Stimulated activated CD8-positive, alpha-beta memory T cell treated with anti-CD3 and anti-CD28 coated beads, Interleukin-4, amount 100 ng/mL, for 1 hour (primary cell): ENCODE results near the gene PEAK1.
"Not testable (repeated sequence)": the region's sequence is repeated elsewhere in the genome, so short reads cannot be mapped to it uniquely, and the experiment has no call there.

Experiments used
- DNase-seq, 2 donors: peaks; one replicate each; pipeline ENCODE4 v3.0.0-alpha.2; 2020; ENCODE audit warnings: low read depth in 2 of 2, low spot score in 1 of 2

Gene PEAK1

DNA sequence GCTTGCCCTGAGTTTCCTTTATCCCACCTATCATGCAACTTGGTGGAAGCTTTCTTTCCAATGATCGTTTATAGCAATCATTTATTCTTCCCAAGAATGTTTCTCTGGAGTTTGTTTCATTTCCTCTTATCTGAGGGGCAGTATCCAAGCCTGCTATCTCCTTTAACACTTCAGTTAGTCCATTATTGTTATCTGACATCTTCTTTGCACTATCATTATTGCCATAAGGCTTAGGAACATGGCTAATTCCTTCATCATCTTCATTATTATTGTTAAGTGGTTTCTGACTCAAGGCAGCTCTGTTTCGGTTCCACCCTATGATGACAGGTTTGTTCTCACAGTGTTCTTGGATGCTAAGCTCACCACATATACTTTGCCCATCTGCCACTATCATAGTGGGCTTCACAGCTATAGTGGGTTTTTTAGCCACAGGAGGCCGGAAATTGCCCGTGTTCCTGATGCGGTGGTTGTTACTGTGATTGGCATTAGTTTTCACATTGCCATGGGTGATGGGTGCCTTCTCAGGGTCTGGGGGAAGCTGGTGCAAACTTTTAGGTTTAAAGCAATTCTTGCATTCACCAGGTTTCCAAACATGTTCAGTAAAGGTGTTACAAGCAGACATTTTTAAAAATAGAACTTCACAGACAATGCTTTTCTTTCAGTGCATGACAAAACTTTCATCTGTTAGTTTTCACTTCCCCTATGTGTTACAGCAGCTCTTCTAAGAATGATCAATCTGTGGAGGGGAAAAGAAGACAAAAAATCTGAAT is 238.4 kb downstream of the PEAK1 start:
- no peak for DNase-seq

DNA sequence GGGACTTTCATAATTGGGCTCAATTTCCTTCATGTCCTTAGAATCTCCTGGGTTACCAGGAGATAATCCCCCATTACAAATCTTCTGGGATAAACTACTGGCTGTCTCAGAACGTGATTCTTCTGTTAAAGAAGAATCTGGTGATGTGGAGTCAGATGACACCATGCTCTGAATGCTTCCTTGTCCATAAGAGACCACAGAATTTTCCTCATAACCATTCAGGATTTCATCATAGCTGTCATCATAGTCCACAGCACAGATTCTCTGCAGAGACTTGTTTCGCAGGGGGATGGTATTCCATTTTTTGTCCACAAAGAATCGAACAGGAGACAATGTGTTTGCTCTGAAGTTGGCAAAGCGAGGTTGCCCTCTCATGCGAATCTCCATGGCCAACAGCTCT is 239.1 kb downstream of the PEAK1 start:
- DNase-seq = no peak

DNA sequence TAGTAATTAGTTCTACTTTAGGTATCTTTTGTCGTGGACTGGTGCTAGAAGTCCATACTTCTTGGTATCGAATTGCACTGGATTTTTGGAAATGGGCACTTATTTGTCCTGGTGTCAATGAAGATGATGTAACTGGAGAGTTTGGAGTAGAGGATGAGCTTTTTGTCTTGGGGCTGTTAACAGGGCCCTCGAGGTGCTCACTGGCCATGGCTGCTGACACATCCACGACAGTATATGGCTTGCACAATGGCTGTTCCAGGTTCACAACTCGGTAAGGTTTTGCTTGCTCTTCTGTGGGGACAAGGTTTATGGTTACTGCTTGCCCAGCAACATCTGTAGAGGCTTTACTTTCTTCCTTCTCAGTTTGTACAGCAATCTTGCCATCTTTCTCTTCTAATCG is 239.6 kb downstream of the PEAK1 start:
- no peak for DNase-seq

DNA sequence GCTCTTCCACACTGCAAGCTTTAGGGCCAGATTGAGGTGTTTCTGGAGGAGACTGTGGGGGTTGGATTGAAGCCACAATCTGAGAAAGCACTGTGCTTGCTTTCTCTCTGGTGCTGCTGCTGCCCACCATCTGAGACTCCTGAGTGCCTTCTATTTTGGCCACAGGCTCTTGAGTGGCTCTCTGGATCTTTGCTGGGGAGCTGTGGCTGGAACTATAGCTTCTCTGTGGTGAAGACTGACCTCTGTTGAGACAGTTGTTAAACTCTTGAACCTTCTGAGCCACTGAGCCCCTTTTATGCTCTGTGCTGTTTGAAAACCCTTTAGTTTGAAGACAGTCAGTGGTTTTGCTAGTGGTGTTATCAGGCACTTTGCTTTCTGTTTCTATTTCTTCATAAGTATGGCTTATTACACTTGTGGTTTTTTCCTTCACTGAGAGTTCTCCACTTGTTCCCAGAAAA is 240.3 kb downstream of the PEAK1 start:
- no peak for DNase-seq

DNA sequence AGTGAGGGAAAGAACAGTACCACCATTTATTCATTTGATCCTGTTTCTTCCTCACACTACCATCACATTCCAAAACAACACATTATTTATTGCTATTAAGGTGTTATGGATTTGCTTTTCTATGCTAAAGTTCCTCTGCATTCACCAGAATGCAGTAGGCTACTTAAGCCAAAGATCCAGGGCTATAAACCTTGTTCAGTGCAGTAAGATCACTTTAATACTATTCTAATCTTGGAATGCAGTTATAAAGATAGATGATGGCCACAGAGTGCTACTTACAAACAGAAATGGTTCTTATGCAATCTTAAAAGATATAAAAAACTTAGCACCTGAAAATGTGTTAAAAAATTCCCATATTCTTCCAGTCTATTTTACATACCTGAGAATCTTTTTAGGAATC is 241.5 kb downstream of the PEAK1 start:
- no peak for DNase-seq

DNA sequence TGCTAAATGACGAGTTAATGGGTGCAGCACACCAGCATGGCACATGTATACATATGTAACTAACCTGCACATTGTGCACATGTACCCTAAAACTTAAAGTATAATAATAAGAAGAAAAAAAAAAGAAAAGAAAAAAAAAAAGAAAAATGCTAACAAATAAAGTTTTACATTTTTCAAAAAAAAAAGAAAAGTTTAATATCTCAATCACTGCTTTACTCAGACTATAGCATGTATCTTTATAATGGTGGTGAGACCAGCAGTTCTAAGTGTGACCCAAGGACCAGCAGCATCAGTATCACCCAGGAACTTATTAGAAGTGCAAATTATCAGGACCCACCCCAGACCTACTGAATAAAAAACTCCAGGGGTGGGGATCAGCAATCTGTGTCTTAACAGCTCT is 243.8 kb downstream of the PEAK1 start:
- not testable (repeated sequence) for DNase-seq

DNA sequence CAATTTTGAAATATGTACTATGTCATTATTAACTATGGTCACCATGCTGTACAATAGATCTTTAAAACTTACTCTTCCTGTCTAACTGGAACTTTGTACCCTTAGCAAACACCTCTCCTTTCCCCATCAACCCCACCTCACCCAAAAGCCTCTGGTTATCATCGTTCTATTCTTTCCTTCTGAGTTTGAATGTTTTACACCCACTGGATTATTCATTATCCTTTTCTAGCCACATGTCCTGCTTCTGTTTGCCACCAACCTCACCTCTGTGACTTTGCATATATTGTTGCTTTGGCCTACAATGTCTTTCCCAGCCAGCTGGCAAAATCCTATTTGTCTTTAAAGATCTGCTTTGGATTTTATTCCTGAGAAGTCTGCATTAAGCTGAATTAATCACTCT is 246.4 kb downstream of the PEAK1 start:
- DNase-seq = no peak

DNA sequence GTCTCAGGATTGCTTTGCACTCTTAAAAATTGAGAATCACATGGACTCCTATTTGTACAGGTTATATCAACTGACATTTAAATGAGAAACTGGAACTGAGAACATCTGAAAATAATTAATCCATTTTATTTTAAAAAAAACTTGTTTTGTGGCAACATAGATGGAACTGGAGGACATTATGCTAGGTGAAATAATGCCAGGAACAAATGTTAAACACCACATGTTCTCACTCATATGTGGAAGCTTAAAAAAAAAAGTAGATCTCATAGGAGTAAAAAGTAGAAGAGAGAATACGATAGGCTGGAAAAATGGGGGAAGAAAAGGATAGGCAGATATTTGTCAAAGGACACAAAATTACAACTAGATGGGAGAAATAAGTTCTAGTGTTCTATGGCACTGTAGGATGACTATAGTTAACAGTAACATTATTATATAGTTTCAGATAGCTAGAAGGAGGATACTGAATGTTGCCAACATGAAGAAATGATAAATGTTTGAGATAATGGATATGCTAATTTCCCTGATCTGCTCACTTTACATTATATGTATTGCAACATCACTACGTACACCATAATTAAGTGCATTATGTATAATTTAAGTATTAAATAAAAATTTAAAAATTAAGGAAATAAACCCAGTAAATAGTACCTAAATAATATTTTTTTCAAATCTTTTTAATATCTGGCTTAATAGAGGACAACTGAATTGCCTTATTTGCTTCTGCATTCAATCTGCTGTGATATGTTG is 248.5 kb downstream of the PEAK1 start:
- no peak for DNase-seq

DNA sequence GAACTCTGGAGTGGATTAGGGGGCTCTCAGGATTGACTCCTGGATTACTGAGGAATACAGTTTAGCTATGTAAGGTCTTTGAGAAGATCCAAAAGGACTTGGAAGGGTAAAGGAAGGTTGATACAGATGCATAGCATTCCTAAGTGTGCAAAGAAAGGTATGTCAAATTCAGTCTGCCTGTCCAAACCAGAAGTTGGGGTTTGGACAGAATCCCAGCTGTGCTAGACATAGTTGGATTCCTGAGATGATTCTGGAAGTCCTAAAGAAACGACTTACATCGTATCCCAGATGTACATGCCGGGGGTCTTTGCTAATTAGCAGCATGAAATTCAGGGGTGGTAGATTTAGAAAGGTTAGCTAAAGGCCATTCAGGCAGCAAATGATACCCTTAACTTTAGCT is 251.3 kb downstream of the PEAK1 start:
- DNase-seq = no peak

DNA sequence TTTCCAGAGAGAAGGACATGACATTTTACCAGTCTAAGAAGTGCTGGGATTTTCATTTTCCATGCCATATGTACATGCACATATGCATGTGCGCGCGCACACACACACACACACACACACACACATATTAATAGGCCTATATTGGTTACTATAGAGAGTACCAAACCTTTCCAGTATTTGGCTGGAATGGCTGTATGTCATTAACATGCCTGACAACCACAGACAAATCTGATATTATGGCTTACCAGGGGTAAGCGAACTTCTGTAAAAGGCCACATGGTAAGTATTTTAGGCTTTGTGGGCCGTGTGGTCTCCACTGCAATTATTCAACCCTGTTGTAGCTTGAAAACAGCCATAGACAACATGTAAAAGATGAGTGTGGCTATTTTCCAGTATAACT is 251.8 kb downstream of the PEAK1 start:
- DNase-seq = no peak

DNA sequence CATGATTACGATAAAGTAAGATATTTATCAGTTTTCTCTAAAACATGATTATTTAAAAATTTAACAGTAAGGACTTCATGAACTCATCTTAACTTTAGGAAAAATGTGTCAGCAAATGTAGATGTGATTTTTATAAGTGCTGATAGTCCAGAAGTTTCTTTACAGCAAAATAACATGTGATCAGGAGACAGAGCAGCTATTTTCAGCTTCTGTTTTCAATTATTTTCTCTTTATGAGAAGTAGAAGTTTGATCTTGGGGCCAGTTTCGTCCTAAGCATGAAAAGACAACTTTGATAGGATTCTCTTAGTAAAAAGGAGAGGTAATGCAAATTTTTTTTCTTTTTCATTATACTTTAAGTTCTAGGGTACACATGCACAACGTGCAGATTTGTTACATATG is 252.5 kb downstream of the PEAK1 start:
- no peak for DNase-seq

DNA sequence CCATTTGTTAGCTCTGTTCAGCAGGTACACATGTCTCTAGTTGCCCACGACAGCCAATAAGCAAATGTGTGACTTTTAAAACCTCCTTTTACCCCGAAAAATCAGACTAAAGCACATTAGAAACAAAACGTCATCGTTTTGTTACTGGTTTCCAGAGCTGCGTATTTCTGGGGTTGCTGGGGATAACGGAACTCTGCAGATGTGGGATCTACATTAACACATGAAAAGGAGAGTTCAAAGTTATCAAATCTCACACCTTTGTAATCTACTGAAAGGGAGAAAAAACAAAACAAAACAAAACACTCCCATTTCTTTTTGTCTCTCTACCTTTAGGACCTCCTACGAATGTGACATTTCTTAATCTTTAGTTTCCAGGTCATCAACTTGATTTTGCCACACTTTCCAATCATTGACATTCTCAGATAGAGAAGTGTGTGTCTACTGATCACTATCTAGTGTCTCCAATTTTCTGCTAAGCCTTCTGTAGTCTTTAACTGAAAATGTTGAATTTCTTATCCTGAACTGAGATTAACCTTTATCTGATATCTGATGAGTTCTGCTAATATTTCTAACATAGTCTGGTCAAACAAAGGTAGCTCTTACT is 256.0 kb downstream of the PEAK1 start:
- DNase-seq = no peak

DNA sequence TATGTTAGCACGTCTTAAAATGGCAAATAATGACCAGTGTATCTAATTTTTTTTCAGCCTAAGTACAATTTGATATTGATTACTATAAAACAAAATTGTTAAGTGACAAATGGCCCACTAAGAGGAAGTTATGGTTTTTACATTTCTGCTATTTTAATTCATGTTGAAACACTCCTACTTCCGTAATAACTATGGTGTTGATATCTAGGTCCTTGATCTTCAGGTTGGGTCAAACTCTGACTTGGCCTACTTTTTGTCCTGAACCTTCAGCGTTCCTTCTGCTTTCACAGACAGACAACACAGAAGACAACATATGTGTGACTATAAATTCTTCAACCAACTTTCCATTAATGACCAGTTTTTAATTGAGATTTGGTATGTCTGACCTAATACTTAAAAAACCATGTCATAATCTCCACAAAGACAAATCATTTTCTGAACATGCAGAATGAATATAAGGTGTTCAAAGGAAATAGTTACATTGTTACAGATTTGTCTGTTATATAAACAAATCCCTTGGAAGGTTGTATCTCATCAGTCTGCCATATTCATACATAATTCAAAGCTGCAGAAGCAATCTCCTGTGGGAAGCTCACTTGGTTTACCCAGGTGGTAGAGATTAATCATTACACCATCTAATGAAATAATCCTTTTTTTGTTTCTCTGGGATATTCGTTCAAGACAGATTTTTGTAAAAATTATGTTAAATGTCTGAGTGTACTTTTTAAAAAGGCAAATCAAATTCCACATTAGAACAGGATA is 256.9 kb downstream of the PEAK1 start:
- no peak for DNase-seq

DNA sequence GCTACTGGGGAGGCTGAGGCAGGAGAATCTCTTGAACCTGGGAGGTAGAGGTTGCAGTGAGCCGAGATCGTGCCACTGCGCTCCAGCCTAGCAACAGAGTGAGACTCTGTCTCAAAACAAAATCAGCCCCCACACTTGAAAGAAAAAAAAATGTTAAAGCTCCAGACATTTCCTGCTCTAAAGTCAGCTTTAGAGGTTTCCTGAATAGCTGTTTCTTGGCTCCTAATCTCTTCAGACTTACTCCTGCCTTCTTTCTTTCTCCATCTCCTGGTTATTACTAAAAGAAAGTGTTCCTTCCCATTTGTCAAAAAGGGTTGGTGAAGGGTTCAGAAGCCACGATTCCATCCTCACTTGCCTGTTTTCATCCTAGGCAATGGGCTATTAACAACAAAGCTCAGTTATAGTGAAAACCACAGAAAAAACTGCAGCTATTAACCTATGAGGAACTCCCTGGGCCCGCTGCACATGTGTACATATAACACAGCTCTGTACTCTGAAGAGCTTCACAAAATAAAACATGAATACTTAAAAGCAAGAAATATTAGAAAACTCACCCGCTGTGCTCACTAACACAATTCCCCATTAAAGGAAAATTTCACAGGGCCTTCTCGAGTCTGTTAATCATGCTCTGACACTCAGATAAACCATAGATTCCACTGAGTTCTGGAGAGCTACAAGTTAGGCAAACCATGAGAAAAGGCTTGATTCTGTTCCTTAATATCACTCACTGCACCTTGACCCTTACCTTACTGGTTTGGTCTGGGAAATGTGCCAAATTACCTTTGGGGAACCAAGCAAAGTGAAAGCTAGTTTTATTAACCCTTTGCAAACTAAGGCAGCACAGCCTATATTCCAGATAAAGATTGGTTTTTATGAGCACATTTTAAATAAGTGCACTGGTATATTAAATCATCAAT is 259.1 kb downstream of the PEAK1 start:
- DNase-seq = no peak

DNA sequence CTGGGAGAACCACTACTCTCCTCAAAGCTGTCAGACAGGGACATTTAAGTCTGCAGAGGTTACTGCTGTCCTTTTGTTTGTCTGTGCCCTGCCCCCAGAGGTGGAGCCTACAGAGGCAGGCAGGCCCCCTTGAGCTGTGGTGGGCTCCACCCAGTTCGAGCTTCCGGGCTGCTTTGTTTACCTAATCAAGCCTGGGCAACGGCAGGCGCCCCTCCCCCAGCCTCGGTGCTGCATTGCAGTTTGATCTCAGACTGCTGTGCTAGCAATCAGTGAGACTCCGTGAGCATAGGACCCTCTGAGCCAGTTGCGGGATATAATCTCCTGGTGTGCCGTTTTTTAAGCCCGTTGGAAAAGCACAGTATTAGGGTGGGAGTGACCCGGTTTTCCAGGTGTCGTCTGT is 263.9 kb downstream of the PEAK1 start:
- DNase-seq = not testable (repeated sequence)

DNA sequence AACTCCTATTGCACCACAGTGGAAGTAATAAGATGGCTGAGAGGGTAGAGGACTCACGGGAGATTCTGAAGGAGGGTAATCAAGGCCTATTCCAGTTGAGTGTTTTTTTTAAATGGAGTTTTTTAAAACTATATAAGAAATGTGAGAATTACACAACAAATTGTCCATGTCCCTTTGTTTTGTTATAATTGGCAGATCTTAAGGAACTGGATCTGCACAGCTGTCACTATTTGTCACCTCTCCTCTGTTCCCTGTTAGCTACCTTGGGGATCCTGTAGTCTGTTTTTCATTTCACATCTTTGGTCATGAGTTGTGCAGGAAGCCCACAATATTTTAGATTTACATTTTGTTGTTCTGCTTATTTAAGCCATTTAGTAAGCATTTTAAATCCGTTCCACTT is 271.7 kb downstream of the PEAK1 start:
- no peak for DNase-seq

DNA sequence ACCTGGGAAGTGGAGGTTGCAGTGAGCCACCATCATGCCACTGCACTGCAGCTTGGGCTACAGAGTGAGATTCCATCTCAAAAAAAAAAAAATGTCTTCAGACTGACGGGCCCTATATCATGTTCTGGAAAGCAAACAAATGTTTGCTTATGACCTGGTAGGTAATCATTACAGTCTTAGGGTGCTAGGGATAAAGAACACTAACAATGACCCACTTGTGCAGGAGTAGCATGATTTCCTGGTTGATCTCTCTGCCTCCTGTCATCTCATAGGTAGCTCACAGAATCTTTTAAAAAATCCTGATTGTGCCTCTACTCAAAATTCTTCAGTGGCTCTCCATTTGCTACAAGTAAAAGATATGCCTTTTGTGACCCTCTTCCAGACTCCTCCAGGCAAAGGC is 274.5 kb downstream of the PEAK1 start:
- no peak for DNase-seq

DNA sequence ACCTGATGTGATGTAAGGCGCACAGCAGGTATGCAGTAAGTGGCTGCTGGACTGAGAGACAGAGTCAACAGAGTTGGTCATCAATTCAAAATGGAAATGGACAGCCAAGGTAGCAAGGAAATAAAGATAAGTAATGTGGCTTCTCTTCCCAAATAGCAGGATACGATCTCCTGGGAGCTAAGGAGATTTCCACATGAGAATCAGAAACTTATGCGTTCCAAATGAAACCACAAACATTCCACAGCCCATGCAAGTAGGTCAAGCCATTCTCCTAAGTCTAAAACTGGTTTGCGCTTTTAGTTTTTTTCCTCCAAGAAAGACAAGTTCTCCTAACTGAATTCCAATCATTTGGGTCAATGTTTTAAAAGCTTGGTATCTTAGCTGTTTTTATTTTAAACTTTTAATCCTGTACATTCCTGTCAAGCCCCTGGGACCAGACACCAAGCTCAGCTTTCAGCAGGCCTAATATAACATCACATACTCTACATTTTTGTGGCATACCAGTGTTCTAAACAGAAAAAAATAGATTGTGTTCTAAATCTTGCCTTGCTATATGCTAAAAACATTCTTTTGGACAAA is 275.3 kb downstream of the PEAK1 start:
- DNase-seq = no peak

DNA sequence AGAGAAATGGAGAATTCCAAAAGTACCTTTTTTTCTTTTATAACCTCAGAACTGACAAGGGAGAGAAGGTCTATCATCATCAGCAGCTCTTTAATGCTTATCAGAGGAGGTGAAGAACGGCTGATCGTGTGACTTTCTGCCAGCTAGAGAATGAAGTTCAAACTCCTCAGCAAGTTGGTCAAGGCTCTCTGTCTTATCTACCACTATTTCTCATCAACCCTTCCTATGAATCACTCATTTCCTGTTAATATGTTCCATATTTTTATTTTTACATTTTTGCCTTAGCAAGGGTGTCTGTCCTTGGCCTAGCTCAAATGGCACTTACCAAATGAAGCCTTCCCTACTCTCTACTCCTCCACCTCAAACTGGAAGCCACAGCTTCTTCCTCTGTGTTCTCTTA is 275.9 kb downstream of the PEAK1 start:
- no peak for DNase-seq

DNA sequence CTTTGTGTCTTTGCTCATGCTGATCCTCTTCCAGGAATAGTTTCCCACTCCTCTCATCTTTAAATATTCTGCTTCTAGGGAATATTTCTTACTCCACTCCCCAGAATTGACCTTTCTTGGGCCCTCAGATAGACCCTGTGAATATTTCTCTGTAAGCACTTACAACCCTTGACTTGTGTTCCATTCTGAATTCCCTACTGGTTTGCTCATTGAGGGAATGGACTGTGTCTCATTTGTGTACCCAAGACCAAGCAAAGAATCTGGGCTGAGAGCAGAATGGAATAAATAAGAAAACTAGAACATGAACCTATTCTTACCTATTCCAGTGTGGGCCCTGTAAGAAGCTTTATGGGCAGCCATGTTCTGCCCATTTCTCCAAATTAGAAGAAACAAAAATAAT is 276.3 kb downstream of the PEAK1 start:
- DNase-seq = no peak
